Measurements from ENCODE around the gene PGM5.

The PGM5 gene

DNA sequence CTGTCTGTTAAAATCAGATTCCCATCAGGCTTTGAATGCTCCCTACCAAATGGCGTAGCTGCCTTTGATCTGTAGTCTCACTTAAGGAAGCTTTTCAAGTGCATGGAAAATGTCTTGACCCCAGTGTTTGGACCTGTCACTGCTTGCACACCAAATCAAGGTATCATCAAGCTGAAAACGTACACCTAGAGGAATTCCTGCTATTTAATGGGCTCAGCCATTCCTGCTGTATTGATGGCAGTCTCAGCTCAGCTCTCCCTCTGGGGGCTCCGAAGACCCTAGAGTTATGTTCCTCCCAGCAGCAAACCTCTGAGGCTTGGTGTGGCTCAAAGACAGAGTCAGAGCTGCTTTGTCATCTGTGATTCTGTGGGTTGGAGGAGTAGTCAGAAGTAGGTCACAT is 63.5 kb downstream of the PGM5 start:
- no peak overlapping the region for H3K27ac ChIP-seq (ENCODE audit: low read length)
- no peaks in the 10 kb centered on the region for H3K9me3 ChIP-seq (replicated peaks; ENCODE audit: insufficient read depth, low read length)
- DNase-seq = no peak
- no peak overlapping the region for H2AFZ ChIP-seq (ENCODE audit: low read length)
- no peak overlapping the region for H3K4me3 ChIP-seq (ENCODE audit: low read length)
- no peaks in the 10 kb centered on the region for H3F3A ChIP-seq (ENCODE audit: insufficient read depth, low read length)
- no peak for TF ChIP-seq EZH2 (optimal IDR thresholded peaks at IDR 0.05; ENCODE audit: low read depth, low read length)
- TF ChIP-seq EZH2phosphoT487 (IDR thresholded peaks at IDR 0.05; ENCODE audit: low read length) = no peak
- no peak for TF ChIP-seq CTCF (IDR thresholded peaks at IDR 0.05; ENCODE audit: low read length)
- H3K9me2 ChIP-seq (replicated peaks; ENCODE audit: insufficient read depth, low read length) = no peaks in the 10 kb centered on the region
- H3K4me2 ChIP-seq (ENCODE audit: low read depth, low read length) = no peak overlapping the region
- H3K27me3 ChIP-seq (replicated peaks; ENCODE audit: insufficient read depth, low read length) = no peaks in the 10 kb centered on the region
- H3K4me1 ChIP-seq (ENCODE audit: low read length) = no peaks in the 10 kb centered on the region
- H3K9ac ChIP-seq (ENCODE audit: low read length) = no peak overlapping the region
- no peaks in the 10 kb centered on the region for H4K20me1 ChIP-seq (ENCODE audit: insufficient read depth, low read length)
- H3K79me2 ChIP-seq (ENCODE audit: low read length) = no peaks in the 10 kb centered on the region
- no peaks in the 10 kb centered on the region for H3K36me3 ChIP-seq (replicated peaks; ENCODE audit: insufficient read depth, low read length)

DNA sequence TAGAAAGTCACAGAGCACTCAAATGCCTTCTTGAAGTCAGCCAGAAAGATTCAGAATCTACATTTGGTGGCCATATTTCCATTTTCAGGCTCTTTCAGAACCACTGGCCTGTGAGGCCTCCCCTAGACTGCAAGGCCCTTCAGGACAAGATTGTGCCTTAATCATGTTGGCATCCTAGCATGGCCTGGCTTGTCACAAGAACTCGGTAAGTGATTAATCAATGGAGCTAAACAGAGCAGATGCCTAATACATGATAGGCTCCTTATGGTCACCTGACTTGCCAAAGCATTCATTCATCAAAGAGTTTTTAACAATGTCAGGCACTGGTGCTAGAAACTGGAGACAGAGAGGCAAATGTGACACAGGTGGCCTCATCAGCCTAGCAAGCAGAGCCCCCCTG is 70.3 kb downstream of the PGM5 start:
- Histone ChIP-seq H4K20me1 (ENCODE audit: insufficient read depth, low read length) (no peaks in the 10 kb centered on the region), H3K27ac (ENCODE audit: low read length) (no peak overlapping the region), H3K27me3 (replicated peaks; ENCODE audit: insufficient read depth, low read length) (no peaks in the 10 kb centered on the region), H2AFZ (ENCODE audit: low read length) (no peak overlapping the region), H3K36me3 (replicated peaks; ENCODE audit: insufficient read depth, low read length) (no peaks in the 10 kb centered on the region), H3K9me2 (replicated peaks; ENCODE audit: insufficient read depth, low read length) (no peaks in the 10 kb centered on the region), H3K4me2 (ENCODE audit: low read depth, low read length) (no peak overlapping the region), H3K9ac (ENCODE audit: low read length) (no peak overlapping the region), H3K9me3 (replicated peaks; ENCODE audit: insufficient read depth, low read length) (no peaks in the 10 kb centered on the region), H3K79me2 (ENCODE audit: low read length) (no peaks in the 10 kb centered on the region), H3K4me3 (ENCODE audit: low read length) (no peak overlapping the region), H3F3A (ENCODE audit: insufficient read depth, low read length) (no peaks in the 10 kb centered on the region), H3K4me1 (ENCODE audit: low read length) (no peaks in the 10 kb centered on the region)
- TF ChIP-seq CTCF (IDR thresholded peaks at IDR 0.05; ENCODE audit: low read length) (no peak), EZH2 (optimal IDR thresholded peaks at IDR 0.05; ENCODE audit: low read depth, low read length) (no peak), EZH2phosphoT487 (IDR thresholded peaks at IDR 0.05; ENCODE audit: low read length) (no peak)
- DNase-seq = no peak

GRCh38 chr9:68427216-68427977 is 71.0 kb downstream of the PGM5 start:
- Histone ChIP-seq H3K27ac (ENCODE audit: low read length) (no peak overlapping the region), H3K4me2 (ENCODE audit: low read depth, low read length) (no peak overlapping the region), H4K20me1 (ENCODE audit: insufficient read depth, low read length) (no peaks in the 10 kb centered on the region), H3F3A (ENCODE audit: insufficient read depth, low read length) (no peaks in the 10 kb centered on the region), H3K36me3 (replicated peaks; ENCODE audit: insufficient read depth, low read length) (no peaks in the 10 kb centered on the region), H2AFZ (ENCODE audit: low read length) (no peak overlapping the region), H3K27me3 (replicated peaks; ENCODE audit: insufficient read depth, low read length) (no peaks in the 10 kb centered on the region), H3K4me1 (ENCODE audit: low read length) (no peaks in the 10 kb centered on the region), H3K9me2 (replicated peaks; ENCODE audit: insufficient read depth, low read length) (no peaks in the 10 kb centered on the region), H3K9ac (ENCODE audit: low read length) (no peak overlapping the region), H3K79me2 (ENCODE audit: low read length) (no peaks in the 10 kb centered on the region), H3K4me3 (ENCODE audit: low read length) (no peak overlapping the region), H3K9me3 (replicated peaks; ENCODE audit: insufficient read depth, low read length) (no peaks in the 10 kb centered on the region)
- TF ChIP-seq EZH2phosphoT487 (IDR thresholded peaks at IDR 0.05; ENCODE audit: low read length) (no peak), CTCF (IDR thresholded peaks at IDR 0.05; ENCODE audit: low read length) (no peak), EZH2 (optimal IDR thresholded peaks at IDR 0.05; ENCODE audit: low read depth, low read length) (no peak)
- no peak for DNase-seq

Data from MM.1S (cell line).